Measurements from ENCODE around the gene GALNTL6.

GALNTL6 gene

DNA sequence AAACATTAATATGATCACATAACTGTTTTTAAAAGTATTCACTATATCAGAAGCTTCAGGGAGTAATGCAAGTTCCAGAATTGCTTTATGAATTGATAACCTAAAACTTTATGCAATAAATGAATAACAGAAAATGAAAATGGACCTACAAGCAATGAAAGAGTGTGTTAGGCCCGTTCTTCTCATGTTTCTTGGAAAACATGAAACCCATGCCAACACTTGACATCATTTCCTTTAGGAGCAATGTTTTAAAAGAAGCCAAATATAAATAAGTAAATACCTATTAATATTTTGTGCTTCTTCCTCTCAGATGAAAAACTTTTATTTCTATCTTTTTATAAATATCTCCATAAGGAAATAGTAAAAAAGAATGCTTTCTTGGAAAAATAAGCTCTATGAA is 1232.4 kb downstream of the GALNTL6 start:
- DNase-seq = no peak

GRCh38 chr4:173046144-173046543 is 1232.9 kb downstream of the GALNTL6 start:
- DNase-seq = no peak

- peak; percentile 86 for DNase-seq
Measured at GRCh38 chr4:173046818-173047217, 1233.6 kb downstream of the GALNTL6 start.

DNA sequence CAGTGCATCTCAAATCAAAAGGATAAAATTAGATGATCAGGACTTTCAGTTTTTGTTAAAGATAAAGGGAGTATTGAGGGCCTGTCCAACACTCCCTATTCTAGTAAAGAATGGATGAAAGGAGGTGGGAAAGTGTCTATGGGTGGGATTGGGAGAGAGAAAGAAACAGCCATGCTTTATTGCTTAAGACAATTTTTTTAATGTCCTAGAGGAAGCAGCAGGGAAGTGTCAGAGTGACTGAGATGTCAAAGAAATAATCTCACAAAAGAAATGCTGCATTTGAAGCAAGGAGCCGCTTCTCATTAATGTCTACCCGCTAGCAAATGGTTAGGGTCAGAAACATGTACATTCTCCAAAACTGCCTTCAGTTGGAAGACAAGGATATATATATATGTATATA is 1238.0 kb downstream of the GALNTL6 start:
- no peak for DNase-seq

- no peak for DNase-seq
Measured at GRCh38 chr4:173051716-173052115, 1238.5 kb downstream of the GALNTL6 start.

GRCh38 chr4:173052439-173052838 is 1239.2 kb downstream of the GALNTL6 start:
- DNase-seq = no peak

DNA sequence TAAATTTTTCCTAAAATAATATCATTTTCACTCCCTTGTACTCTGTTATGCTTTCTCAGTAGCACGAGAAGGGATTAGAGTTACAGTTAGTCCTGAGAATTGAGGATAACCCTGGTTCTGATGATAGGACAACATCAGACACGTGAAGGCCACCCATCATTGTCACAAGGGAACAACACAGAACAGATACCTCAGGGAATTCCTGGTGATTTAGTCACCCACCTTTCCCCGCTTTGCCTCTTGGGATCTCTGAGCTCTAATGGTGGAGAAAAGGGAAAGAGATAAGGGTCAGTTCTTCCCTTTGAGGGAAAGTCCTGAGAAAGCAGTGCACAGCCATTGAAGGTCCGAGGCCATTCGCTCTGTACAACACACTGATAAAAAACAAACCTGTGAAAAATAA is 1243.1 kb downstream of the GALNTL6 start:
- DNase-seq = no peak

GRCh38 chr4:173056710-173057109 is 1243.5 kb downstream of the GALNTL6 start:
- no peak for DNase-seq

GRCh38 chr4:173057442-173057841 is 1244.2 kb downstream of the GALNTL6 start:
- peak; percentile 9 for DNase-seq

DNA sequence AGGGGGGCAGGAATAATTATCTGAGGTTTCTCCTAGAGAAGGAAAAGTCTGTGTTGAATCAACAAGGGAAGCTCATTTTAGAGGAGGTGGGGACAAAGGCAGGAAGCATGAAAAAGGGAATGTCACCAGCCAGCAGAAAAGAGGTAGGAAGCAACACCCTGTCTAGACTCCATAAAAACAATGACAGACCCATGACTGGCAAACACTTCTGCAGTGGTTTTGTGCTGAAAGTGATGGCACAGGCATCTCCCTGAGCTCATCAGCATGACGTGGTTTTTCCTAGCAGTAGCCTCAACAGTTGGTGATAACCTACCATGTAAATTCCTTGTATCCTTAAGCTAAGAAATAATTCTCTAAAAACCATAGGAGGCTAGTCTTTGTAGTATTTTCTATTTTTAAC is 1244.7 kb downstream of the GALNTL6 start:
- DNase-seq = no peak

GRCh38 chr4:173061160-173061559 is 1248.0 kb downstream of the GALNTL6 start:
- DNase-seq = no peak

- no peak for DNase-seq
Measured at GRCh38 chr4:173073939-173074500, 1260.8 kb downstream of the GALNTL6 start.

- no peak for DNase-seq
Measured at GRCh38 chr4:173074501-173074946, 1261.3 kb downstream of the GALNTL6 start.

DNA sequence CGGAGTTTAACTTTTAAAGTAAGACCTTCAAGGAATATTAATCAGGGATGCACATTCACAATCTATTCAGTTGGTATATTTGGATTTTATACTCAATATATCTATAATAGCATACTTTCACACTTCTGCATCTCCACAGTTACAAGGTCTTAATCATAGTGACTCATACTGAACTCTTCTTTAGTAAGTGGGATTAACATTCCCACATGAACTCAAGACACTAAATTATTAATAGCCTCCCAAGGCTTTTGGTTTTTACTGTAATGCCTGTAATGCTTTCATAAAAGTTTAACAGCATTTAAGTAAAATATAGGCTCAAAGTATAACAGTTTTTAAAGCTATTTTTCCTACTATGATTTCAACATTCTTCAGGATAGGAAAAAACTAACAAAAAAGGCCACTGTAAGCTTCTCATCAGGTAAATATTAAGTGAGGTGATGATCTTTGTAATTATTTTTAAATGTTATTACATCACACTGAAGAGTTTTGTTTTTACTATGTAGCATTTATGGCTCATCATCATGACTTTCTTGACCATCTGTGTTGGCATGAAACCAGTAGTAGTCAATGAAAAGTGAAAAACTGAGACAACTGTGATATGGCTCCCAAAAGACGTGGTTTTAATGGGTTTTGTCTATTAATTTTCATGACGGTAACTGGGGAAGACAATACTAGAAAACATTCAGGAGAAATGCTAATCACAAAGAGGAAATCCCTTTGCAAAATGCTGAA is 1263.9 kb downstream of the GALNTL6 start:
- DNase-seq = no peak

DNA sequence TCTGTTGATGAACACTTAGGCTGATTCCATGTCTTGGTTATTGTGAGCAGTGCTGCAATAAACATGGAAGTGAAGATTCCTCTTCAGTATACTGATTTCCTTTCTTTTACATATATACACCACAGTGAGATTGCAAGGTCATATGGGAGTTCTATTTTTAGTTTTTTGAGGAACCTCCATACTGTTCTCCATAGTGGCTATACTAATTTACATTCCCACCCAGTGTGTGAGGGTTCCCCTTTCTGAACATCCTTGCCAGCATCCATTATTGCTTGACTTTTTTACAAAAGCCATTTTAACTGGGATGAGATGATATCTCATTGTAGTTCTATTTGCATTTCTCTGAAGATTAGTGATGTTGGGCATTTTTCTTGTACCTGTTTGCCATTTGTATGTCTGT is 1274.9 kb downstream of the GALNTL6 start:
- DNase-seq = no peak
